ENCODE measurements around the gene FLOT1.
"Not testable (repeated sequence)": the region's sequence is repeated elsewhere in the genome, so short reads cannot be mapped to it uniquely, and the experiment has no call there.

The FLOT1 gene

DNA sequence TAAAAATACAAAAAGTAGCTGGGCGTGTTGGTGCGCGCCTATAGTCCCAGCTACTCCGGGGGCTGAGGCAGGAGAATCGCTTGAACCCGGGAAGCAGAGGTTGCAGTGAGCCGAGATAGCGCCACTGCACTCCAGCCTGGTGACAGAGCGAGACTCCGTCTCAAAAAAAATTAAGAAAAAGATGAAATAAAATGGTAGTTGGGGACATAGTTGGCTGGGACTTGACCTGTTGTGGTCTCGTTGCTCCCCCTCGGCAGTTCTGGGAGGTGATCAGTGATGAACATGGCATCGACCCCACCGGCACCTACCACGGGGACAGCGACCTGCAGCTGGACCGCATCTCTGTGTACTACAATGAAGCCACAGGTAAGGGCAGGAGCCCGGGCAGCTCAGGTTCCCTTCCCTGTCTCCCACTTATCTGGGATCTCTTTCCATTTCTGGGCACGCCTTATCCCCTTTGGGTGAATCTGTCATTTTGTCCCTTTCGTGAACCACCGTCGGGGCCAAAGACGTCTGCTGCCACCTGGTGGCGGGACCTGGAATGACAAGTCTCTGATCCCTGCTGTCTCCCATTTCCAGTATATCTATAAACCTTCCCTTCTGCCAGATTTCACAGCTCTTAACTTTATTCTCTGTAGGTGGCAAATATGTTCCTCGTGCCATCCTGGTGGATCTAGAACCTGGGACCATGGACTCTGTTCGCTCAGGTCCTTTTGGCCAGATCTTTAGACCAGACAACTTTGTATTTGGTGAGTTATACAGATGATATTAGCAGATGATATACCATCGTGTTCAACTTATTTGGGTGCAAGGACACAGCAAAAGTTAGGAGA, 20.0 kb downstream of the FLOT1 start:
- peak; percentile 81 for DNase-seq

DNA sequence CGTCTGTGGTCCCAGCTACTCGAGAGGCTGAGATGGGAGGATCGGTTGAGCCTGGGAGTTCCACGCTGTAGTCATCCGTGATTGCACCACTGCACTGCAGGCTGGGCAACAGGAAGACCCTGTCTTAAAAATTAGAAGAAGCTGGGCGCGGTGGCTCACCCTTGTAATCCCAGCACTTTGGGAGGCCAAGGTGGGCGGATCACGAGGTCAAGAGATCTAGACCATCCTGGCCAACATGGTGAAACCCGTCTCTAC, 20.5 kb downstream of the FLOT1 start:
- not testable (repeated sequence) for DNase-seq

DNA sequence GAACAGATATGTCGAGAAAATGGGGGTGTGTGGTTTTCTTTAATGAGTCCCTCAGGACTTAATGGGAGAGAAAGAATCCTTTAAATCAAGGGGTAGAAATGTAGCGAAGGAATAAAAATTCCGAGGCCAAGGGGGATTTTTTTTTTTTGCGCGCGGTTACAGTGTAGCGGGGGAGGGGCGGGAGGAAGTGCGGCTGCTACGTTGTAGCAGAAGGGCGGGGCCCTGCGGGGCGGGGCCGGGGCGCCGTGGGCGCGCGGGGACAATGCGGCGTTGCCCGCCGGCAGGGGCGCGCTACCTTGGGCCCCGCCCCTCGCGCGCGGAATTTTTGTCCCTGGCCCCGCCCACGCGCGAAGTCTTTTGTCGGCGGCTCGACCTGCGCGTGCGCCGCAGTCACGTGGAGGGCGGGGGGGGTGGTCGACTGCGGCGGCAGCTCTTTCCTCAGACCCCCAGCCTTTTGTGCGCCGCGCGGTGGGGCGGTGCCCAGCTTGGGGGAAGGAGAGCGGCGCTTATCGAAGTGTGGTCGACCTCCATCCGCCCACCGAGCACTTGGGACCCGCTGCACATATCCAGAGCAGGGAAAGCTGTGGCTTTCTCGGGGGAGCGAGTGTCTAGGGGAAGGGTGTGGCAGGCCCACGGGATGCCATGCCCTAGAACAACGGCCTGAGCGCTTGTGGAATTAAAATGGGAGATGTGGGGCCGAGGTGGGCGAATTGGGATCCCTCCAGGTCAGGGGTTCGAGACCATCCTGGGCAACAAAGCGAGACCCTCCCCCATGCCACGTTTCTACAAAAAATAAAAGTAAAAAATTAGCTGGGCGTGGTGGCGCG, 21.1 kb downstream of the FLOT1 start:
- DNase-seq, result peak; percentile 94

DNA sequence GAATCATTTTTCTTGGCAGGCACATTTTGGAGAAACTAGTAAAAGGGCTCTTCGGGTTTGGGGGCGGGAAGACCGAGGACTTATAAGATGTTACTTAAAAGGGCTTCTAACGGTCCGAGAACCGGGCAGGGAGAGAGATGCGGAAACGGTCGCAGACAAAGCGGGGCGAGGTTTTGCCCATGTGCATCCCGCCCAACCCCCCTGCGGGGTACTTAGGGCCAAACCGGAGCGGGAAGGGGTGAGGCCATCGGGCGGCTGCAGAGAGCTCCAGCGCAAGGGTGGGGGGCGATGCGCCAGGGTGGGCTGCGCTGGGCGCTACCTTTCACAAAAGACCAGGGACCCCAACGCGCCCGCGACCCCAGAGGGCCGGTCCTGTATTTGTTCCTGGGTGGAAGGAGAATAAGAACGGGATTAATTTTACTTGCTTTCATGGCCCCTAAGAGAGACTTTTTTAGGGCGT, 21.7 kb downstream of the FLOT1 start:
- DNase-seq, result peak; percentile 35

DNA sequence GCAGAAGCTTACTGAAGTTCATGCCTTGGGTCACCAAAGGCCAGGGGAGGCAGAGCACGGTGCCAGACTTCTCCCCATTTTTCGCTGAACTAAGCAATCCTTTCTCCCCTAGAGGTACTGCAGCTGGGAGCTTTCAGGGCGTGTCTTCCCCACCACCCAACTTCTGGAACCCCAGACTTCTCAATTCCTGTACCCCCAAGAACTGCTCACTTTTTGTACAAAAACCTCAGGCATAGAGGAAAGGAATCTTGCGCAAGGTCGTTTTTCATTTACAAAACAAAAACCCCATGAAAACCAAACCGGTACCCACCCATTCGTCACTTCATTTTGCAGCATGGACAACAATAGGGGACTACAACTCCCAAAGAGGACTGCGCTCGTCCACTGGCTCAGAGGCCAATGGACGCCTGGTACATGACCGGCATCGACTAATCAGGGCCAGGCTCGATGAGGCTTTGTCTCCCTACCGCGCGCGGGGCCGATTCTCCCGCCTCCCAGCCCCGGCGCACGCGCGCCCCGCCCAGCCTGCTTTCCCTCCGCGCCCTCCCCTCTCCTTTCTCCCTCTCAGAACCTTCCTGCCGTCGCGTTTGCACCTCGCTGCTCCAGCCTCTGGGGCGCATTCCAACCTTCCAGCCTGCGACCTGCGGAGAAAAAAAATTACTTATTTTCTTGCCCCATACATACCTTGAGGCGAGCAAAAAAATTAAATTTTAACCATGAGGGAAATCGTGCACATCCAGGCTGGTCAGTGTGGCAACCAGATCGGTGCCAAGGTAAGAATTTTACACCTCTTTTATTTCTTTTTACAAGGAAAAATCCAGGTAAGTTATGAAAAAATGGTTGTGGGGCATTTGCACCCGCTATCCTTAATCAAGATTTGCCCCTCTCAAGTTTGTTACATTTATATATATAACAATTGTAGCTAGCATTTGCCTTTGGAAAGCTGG, 22.4 kb downstream of the FLOT1 start, which contains the start of gene TUBB:
Gene TUBB, plus strand, starts transcription at position 562 of the 947 bp plus-strand sequence. Its CDS starts 155 bp downstream, at position 717.
- DNase-seq, result peak; percentile 88

DNA sequence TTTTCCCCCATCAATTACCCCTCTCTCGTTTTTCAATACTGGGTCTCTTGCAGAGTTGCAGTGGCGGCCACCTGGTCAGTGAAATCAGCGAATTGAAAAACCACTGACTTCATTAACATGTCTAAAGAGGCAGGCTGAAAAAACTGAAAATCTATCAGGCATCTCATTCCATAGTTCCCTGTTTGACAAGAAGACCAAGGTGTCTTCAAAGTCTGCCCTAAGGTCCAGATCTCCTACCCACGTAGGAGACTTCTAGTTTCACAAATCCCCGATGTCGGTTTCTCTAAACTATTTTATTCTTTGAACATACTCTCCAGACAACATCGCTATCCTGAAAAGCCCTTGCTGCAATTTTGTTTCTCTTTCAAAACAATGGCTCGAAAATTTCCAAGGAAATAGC, 23.1 kb downstream of the FLOT1 start:
- no peak for DNase-seq

DNA sequence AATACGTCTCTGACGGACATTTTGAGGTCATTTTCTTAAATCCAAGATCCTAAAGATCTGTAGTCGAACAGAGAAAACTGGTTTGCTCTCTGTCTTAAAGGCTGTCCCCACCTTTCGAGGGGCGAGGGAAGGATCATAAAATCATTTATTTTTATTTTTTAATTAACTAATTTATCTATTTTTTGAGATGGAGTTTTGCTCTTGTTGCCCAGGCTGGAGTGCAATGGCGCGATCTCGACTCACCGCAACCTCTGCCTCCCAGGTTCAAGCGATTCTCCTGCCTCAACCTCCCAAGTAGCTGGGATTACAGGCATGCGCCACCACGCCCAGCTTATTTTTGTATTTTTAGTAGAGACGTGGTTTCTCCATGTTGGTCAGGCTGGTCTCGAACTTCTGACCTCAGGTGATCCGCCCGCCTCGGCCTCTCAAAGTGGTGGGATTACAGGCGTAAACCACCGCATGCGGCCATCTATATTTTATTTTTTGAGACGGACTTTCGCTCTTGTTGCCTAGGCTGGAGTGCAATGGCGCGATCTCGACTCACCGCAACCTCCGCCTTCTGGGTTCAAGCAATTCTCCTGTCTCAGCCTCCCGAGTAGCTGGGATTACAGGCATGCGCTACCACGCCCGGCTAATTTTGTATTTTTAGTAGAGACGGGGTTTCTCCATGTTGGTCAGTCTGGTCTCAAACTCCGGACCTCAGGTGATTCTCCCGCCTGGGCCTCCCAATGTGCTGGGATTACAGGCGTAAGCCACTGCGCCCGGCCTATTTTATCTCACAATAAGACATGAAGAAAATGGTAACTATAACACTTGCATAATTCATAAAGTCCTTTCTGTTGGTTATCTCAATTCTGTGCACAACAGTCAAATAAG, 24.4 kb downstream of the FLOT1 start:
- DNase-seq, result not testable (repeated sequence)

DNA sequence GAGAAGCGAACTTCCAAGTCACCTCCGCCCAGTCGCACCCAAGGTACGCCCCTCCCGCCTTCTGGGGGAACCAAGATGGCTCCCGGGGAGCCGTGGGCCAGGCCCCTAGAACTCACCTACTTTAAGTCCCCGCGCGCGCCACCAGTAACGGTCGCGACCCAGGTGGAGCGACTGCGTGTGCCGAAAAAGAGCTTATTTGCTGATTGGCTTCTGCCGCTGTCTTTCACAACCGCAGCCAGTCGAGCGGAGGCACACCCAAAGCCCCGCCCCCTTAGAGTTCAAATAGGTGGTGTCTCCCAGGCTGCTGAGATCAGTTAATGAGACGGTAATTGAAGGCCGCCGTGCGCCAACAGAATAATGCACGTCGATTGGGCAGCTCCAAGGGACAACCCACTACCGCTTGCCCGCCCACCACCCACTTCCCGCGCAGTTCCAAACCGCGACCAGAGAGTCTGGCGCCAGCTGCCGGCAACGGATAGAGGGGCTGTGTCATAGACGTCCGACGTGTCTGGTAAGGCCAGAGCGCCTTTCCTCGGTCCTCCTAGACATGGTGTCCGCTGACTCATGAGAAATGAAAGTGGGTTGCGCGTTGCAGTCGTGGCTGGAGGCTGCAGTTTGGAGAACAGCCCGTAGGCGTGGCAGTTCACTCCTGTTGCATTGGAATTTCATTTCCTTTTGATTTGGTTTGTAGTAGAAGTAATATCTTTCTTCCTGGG, 25.2 kb downstream of the FLOT1 start, which contains the start of gene MDC1:
Gene MDC1, minus strand, starts transcription at position 153 of the 716 bp plus-strand sequence. CDS start 2,106 bp downstream, outside the sequence.
- DNase-seq, result peak; percentile 98

DNA sequence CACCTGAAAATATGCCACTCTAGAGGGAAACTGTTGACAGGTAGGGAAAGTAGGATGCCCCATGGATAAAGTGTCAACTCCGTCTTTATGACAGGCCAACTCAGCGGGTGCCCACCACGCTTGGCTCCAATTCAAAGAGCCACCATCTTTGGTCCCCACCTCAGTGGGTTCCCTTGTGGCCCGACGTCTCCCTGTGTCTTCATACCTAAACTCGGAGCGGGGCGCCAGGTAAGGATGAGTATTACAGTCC, 25.7 kb downstream of the FLOT1 start:
- DNase-seq, result no peak

DNA sequence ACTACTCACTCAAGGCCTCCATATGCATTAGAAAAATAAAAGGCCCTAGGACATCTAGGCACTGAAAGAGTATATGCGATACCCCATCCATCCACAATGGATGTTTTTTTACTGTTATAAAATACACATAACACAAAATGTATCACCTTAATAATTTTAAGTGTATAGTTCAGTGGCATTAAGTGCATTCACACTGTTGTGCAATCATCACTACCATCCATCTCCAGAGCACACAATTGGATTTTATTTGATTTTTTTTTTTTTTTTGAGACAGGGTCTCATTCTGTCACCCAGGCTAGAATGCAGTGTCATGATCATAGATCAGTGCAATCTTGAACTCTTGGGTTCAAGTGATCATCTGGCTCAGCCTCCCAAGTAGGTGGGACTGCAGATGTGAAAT, 28.2 kb downstream of the FLOT1 start:
- no peak for DNase-seq

DNA sequence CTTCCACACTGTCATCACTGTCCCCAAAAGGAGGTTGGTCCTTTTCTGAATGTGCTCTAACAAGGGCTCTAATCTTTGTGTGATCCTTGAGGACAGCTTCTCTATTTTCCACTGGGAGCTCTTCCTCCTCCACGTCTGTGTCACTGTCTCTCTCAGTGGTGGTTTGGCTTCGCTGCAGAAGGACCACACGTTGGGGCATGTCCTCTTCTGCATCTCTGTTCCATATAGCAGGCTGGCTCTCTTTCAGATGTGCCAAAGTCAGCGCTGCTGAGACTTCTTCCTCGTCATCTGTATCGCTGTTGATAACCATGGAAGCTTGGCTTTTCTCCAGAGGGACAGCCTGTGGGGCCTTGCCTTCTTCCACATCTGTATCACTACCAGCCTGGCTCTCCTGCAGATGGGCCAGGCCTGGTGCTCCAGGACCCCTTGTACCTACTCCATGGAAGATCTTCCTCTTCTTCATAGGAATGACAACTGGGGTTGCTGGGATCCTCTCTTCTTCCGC, 30.0 kb downstream of the FLOT1 start:
- no peak for DNase-seq

DNA sequence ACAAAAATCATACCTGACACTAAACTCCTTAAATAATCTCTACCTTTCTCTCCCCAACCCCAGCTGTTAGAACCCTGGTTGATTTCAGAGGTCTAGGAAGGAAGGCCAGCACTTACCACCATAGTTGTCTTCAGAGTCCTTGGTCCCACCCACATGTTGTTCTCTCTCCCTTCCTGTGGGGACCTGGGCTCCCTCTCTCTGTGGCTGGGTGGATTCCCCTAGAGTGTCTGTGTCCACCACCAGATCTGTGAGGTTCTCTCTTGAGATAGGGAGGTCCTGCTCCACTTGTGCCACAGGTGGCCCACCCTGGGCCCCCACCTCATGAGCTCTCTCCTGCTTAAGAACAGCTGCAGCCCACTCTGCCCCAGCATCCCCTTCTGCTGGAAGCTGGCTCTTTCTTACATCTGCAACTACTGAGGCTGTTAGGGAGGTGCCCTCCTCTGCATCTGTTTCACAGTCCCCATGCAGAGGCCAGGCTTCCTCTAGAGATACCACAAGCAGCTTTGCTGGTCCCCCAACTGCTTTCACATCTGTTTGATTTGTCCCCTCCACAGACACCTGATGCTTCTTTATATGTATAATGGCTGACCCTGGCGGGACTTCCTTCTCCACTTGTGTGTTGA, 30.6 kb downstream of the FLOT1 start:
- no peak for DNase-seq

DNA sequence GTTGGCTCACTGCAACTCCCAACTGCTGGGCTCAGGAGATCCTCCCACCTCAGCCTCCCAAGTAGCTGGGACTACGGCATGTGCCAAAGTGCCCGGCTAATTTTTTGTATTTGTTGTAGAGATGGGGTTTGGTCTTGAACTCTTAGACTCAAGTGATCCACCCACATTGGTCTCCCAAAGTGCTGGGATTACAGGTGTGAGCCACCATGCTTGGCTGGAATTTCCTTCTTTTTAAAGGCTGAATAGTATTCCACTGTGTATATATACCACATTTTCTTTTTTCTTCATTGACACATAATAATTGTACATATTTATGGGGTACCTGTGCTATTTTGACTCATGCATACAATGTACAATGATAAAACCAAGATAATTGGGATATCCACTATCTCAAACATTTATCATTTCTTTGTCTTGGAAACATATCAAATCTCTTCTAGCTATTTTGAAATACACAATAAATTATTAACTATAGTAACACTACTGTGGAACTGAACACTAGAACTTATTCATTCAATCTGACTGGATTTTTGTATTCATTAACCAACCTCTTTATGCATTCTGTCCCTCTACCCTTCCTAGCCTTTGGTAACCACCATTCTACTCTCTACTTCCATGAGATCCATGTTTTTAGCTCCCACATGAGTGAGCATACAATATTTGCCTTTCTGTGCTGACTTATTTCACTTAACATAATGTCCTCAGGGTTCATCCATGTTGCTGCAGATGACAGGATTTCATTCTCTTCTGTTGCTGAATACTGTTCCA, 33.2 kb downstream of the FLOT1 start:
- no peak for DNase-seq

DNA sequence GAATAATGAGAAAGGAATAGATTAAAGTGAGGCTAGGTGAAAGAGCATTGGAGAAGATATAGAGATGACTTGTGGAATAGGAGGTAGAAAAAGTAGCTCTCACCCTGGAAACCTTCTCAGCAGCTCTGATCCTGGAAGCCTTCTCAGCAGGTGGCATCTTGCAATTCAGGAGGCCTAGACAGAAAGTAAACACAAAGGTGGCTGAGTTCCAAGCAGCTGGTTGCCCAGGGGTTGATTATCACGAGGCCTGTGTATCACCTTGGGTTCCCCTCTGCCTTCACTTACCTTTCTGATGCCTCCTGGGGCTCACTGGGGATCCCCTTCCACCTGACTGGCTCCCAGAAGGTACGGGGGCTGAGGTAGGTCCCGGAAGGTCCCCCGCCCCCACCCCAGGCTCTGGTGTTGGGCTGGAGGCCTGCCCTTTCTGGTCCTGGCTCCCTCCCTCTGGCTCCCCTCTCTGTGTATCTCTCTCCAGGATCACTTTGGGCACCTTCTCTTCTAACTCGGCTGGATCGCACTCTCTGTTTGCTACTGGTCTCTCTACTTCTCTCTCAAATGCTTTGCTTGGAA, 35.1 kb downstream of the FLOT1 start:
- no peak for DNase-seq

DNA sequence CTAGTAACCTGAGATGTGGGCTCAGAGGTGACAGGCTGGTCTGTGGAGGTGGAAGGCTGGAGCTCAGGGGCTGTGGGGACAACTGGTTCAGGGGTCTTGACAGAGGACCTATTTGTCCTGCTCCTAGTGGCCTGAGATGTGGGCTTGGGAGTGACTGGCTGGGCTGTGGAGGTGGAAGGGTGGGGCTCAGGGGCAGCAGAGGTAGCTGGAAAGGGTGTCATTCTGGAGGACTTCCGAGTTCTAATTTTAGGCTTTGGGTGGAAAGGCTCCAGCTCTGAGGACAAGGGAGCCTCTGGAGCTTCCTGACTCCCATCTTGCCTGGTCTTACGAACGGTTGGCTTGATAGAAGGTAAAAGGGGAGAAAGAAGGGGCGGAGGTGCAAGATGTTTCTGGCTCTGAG, 36.9 kb downstream of the FLOT1 start:
- no peak for DNase-seq

DNA sequence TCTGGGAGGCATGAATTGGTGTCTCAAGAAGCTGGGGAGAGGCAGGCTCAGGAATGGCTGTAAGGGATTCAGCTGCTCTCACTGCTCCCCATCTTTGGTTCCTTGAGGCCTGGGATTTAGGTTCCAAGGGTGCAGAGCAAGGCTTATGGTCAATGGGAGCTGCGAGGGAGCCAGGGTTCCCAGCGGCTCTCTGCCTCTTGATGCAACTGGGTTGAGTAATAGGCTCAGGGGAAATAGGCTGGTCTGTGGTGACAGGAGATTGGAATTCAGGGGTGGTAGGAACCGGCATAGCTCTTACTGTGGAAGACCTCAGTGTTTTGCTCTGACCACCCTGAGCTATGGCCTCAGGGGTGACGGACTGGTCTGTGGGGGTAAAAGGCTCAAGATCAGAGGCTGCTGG, 38.7 kb downstream of the FLOT1 start:
- no peak for DNase-seq

DNA sequence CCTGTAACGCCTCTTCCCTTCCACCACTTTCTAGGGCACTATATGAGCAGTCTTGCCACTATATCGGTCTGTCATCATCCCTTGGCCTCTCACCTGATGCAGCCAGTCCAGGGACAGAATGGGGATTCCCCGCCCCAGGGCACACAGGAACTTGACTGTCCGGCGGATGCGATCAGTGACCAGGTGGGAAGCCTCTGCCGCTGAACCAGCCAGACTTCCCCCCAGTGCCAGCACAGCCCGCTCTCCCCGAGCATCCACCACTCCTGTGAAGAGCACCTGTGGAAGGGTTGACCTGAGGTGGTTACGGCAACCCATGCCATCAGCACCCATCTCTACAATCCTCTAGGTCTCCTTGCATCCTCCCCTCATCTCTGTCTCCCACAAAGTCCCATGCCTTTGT, 39.5 kb downstream of the FLOT1 start:
- DNase-seq, result no peak

DNA sequence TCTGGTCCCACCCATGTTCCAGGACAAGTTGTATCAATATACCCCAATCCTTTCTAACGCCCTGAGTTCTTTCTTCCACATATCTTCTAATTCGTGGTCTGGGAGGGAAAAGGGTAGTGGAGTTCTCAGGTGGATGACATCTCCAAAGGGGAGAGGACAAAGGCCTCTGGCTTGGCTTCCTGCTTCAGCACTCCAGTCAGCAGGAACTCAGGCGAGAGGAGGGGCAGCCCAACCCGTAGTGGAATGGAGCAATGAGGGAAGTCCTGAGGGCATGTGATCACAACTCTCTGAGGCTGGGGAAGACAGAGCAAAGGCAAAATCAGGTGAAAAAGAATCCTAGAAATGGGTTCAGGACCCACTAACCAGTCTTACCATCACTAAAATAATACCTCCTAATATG, 42.1 kb downstream of the FLOT1 start:
- DNase-seq, result no peak

DNA sequence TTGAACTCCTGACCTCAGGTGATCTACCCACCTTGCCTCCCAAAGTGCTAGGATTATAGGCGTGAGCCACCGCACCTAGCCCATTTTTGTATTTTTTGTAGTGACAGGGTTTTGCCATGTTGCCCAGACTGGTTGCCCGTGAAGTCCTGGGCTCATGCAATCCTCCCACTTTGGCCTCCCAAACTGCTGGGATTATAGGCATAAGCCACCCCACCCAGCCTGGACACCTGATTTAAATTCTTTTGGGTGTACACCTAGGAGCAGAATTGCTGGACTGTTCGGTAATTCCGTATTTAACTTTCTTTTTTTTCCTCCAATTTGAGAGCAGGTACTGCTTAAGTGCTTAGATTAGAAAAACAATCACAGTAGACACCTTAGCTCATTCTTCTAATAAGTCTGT, 46.1 kb downstream of the FLOT1 start:
- DNase-seq, result no peak

Data from effector CD8-positive, alpha-beta T cell (primary cell).